H9 (cell line): ENCODE results near the gene PLCH1. TPM values are rescaled to one million over a fixed set of nuclear protein-coding genes. Genes with fewer than 3 reads are reported as not detected.

Experiments
- DNase-seq: peaks from one replicate; pipeline ENCODE4 v3.0.0-alpha.2; 2017
- H2AFZ ChIP-seq: one replicate; pipeline ENCODE4 v1.6.1; 2013; ENCODE audit warnings: mild to moderate bottlenecking, low read length, control low read depth, moderate library complexity
- H2AK5ac ChIP-seq: 2 replicates; pipeline ENCODE4 v1.6.1; 2013; ENCODE audit warnings: low read length, control low read depth, mixed read lengths; ENCODE audit not compliant: insufficient read length
- H2BK120ac ChIP-seq: one replicate; pipeline ENCODE4 v1.6.1; 2013; ENCODE audit warnings: low read depth, mild to moderate bottlenecking, low read length, control low read depth, inconsistent platforms; ENCODE audit not compliant: poor library complexity, severe bottlenecking
- H2BK12ac ChIP-seq: 2 replicates; pipeline ENCODE4 v1.6.1; 2013; ENCODE audit warnings: low read length, control low read depth, mixed read lengths, low read depth; ENCODE audit not compliant: insufficient read length
- H2BK15ac ChIP-seq: 2 replicates; pipeline ENCODE4 v1.6.1; 2013; ENCODE audit warnings: low read depth, low read length, control low read depth
- H2BK20ac ChIP-seq: one replicate; pipeline ENCODE4 v1.6.1; 2013; ENCODE audit warnings: low read depth, mild to moderate bottlenecking, low read length, control low read depth, inconsistent platforms; ENCODE audit not compliant: poor library complexity, severe bottlenecking
- H2BK5ac ChIP-seq: 2 replicates; pipeline ENCODE4 v1.6.1; 2013; ENCODE audit warnings: low read length, control low read depth, mixed read lengths; ENCODE audit not compliant: insufficient read length
- H3K14ac ChIP-seq: 2 replicates; pipeline ENCODE4 v1.6.1; 2013; ENCODE audit warnings: low read length, control low read depth; ENCODE audit not compliant: insufficient read depth
- H3K18ac ChIP-seq: 2 replicates; pipeline ENCODE4 v1.6.1; 2013; ENCODE audit warnings: low read depth, mild to moderate bottlenecking, mixed read lengths, low read length, control low read depth; ENCODE audit not compliant: insufficient read length
- H3K23ac ChIP-seq: 2 replicates; pipeline ENCODE4 v1.6.1; 2013; ENCODE audit warnings: low read length, control low read depth, mixed read lengths, low read depth; ENCODE audit not compliant: insufficient read length
- H3K23me2 ChIP-seq: 2 replicates; pipeline ENCODE4 v1.6.1; 2013; ENCODE audit warnings: low read depth, mild to moderate bottlenecking, mixed read lengths, low read length, control low read depth; ENCODE audit not compliant: insufficient read length, poor library complexity, severe bottlenecking
- H3K27ac ChIP-seq: 2 replicates; pipeline ENCODE4 v1.5.1; 2013; ENCODE audit warnings: low read length, control low read depth, mixed read lengths, low read depth; ENCODE audit not compliant: insufficient read length
- H3K27me3 ChIP-seq: 2 replicates; pipeline ENCODE4 v1.6.1; 2013; ENCODE audit warnings: low read length, control low read depth, inconsistent platforms; ENCODE audit not compliant: insufficient read depth
- H3K4ac ChIP-seq: 2 replicates; pipeline ENCODE4 v1.6.1; 2013; ENCODE audit warnings: low read depth, mild to moderate bottlenecking, control low read depth, inconsistent platforms, low read length, moderate library complexity
- H3K4me1 ChIP-seq: 2 replicates; pipeline ENCODE4 v1.6.1; 2013; ENCODE audit warnings: low read length, control low read depth, inconsistent platforms; ENCODE audit not compliant: insufficient read depth
- H3K4me2 ChIP-seq: 2 replicates; pipeline ENCODE4 v1.6.1; 2013; ENCODE audit warnings: low read length, control low read depth, mixed read lengths; ENCODE audit not compliant: insufficient read length, insufficient read depth
- H3K56ac ChIP-seq: 2 replicates; pipeline ENCODE4 v1.6.1; 2013; ENCODE audit warnings: low read depth, mild to moderate bottlenecking, mixed read lengths, low read length, control low read depth; ENCODE audit not compliant: insufficient read length
- H3K79me1 ChIP-seq: 2 replicates; pipeline ENCODE4 v1.6.1; 2013; ENCODE audit warnings: low read depth, mild to moderate bottlenecking, moderate library complexity, low read length, control low read depth, inconsistent platforms; ENCODE audit not compliant: insufficient read depth, poor library complexity, severe bottlenecking
- H3K79me2 ChIP-seq: 2 replicates; pipeline ENCODE4 v1.6.1; 2013; ENCODE audit warnings: low read length, control low read depth, inconsistent platforms; ENCODE audit not compliant: insufficient read depth
- H3K9ac ChIP-seq: 2 replicates; pipeline ENCODE4 v1.6.1; 2013; ENCODE audit warnings: low read length, control low read depth, mixed read lengths; ENCODE audit not compliant: insufficient read length; ENCODE audit errors: extremely low read depth
- H3K9me3 ChIP-seq: one replicate; pipeline ENCODE4 v1.6.1; 2013; ENCODE audit warnings: low read depth, low read length, inconsistent platforms; ENCODE audit not compliant: control insufficient read depth
- H3T11ph ChIP-seq: one replicate; pipeline ENCODE4 v1.6.1; 2013; ENCODE audit warnings: mild to moderate bottlenecking, low read length, control low read depth, inconsistent platforms
- H4K20me1 ChIP-seq: one replicate; pipeline ENCODE4 v1.6.1; 2013; ENCODE audit not compliant: control insufficient read depth, insufficient read length, insufficient read depth
- H4K5ac ChIP-seq: 2 replicates; pipeline ENCODE4 v1.6.1; 2013; ENCODE audit warnings: low read depth, mild to moderate bottlenecking, mixed read lengths, low read length, control low read depth; ENCODE audit not compliant: insufficient read length
- H4K8ac ChIP-seq: replicated peaks from 2 replicates; pipeline ENCODE4 v1.6.1; 2013; ENCODE audit warnings: low read length, control low read depth, mixed read lengths, low read depth; ENCODE audit not compliant: insufficient read length
- H4K91ac ChIP-seq: 2 replicates; pipeline ENCODE4 v1.6.1; 2013; ENCODE audit warnings: low read depth, mild to moderate bottlenecking, moderate library complexity, mixed read lengths, low read length, control low read depth; ENCODE audit not compliant: insufficient read length
- H3K27ac Mint-ChIP-seq, 3 experiments: 2 replicates in 2 of 3; 3 replicates in 1 of 3; pipeline ENCODE4 v1.8.0; 2020 to 2021; ENCODE audit warnings: mixed read lengths in 3 of 3, mild to moderate bottlenecking in 1 of 3, moderate library complexity in 1 of 3
- H3K27me3 Mint-ChIP-seq: 2 replicates; pipeline ENCODE4 v1.8.0; 2021; ENCODE audit warnings: low read depth, mild to moderate bottlenecking, moderate library complexity, mixed read lengths
- H3K36me3 Mint-ChIP-seq, 3 experiments: 2 replicates in 2 of 3; 3 replicates in 1 of 3; pipeline ENCODE4 v1.8.0; 2020 to 2021; ENCODE audit warnings: low read depth in 3 of 3, mixed read lengths in 3 of 3; ENCODE audit not compliant: insufficient read depth in 1 of 3
- H3K4me1 Mint-ChIP-seq, 2 experiments: 2 replicates each; pipeline ENCODE4 v1.8.0; 2020; ENCODE audit warnings: mixed read lengths in 2 of 2
- H3K4me3 Mint-ChIP-seq, 2 experiments: 2 replicates in 1 of 2; 3 replicates in 1 of 2; pipeline ENCODE4 v1.8.0; 2020 to 2021; ENCODE audit warnings: mild to moderate bottlenecking in 2 of 2, mixed read lengths in 2 of 2, moderate library complexity in 1 of 2
- H3K9me3 Mint-ChIP-seq, 2 experiments: 2 replicates in 1 of 2; 3 replicates in 1 of 2; pipeline ENCODE4 v1.8.0; 2020; ENCODE audit warnings: mild to moderate bottlenecking in 2 of 2, mixed read lengths in 2 of 2, moderate library complexity in 1 of 2
- WGBS: extraction: QIAGEN DNeasy Blood & Tissue Kit; methylation state at CpG from one replicate; pipeline ENCODE4 v1.1.7; 2013; ENCODE audit warnings: missing lambda C conversion rate, low lambda C conversion rate, mixed read lengths; ENCODE audit not compliant: insufficient read length; ENCODE audit errors: extremely low coverage; 5-methylcytosine and 5-hydroxymethylcytosine counted together
- total RNA-seq: library from RNA; stranded (reverse); gene quantifications from 2 replicates; pipeline ENCODE4 v1.2.1, GENCODE V29; 2021
- TF ChIP-seq, protein P1 (sequence below): fragments of 200-600 bp; sonication (generic); conservative IDR thresholded peaks from 3 replicates; pipeline ENCODE4 v1.8.0; 2021; ENCODE audit warnings: antibody characterized with exemption, mild to moderate bottlenecking

The PLCH1 gene
- total RNA-seq, 1 experiment from 2014 or later = 19.0 TPM

GRCh38 chr3:155412904-155413303 is 332.0 kb downstream of the PLCH1 start:
- Histone ChIP-seq H3K9me3 (no peaks in the 10 kb centered on the region), H2BK12ac (no peak overlapping the region), H3K18ac (no peak overlapping the region), H3K4ac (no peak overlapping the region), H3K4me2 (no peak overlapping the region), H3K4me1 (no peaks in the 10 kb centered on the region), H3K79me1 (no peaks in the 10 kb centered on the region), H2BK15ac (no peak overlapping the region), H3K14ac (no peak overlapping the region), H3K27ac (no peak overlapping the region), H4K8ac (no peak overlapping the region), H2BK120ac (no peak overlapping the region), H2BK5ac (no peak overlapping the region), H4K5ac (no peak overlapping the region), H3K27me3 (no peaks in the 10 kb centered on the region), H3K56ac (no peak overlapping the region), H2AK5ac (no peak overlapping the region), H3K23me2 (no peaks in the 10 kb centered on the region), H4K20me1 (no peaks in the 10 kb centered on the region), H3K79me2 (no peaks in the 10 kb centered on the region), H3K9ac (no peak overlapping the region), H3K23ac (no peak overlapping the region), H3T11ph (no peak overlapping the region), H2BK20ac (no peak overlapping the region), H2AFZ (no peak overlapping the region), H4K91ac (no peak overlapping the region)
- TF ChIP-seq, protein P1, sequence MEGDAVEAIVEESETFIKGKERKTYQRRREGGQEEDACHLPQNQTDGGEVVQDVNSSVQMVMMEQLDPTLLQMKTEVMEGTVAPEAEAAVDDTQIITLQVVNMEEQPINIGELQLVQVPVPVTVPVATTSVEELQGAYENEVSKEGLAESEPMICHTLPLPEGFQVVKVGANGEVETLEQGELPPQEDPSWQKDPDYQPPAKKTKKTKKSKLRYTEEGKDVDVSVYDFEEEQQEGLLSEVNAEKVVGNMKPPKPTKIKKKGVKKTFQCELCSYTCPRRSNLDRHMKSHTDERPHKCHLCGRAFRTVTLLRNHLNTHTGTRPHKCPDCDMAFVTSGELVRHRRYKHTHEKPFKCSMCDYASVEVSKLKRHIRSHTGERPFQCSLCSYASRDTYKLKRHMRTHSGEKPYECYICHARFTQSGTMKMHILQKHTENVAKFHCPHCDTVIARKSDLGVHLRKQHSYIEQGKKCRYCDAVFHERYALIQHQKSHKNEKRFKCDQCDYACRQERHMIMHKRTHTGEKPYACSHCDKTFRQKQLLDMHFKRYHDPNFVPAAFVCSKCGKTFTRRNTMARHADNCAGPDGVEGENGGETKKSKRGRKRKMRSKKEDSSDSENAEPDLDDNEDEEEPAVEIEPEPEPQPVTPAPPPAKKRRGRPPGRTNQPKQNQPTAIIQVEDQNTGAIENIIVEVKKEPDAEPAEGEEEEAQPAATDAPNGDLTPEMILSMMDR = no peak
- DNase-seq = no peak
- no CpG with 5 or more reads among the region's 3 CpGs for WGBS
- peak overlapping the region; percentile 13 to 68 (median 39); a peak in 5 of 7 replicates for H3K27ac Mint-ChIP-seq
- H3K9me3 Mint-ChIP-seq = peaks cover 4 to 6% of the 10 kb centered on the region in 2 experiments; a peak in 2 of 5 replicates
- H3K4me1 Mint-ChIP-seq = peaks cover 12 to 18% of the 10 kb centered on the region in 2 experiments
- H3K4me3 Mint-ChIP-seq = no peak overlapping the region
- H3K27me3 Mint-ChIP-seq = peaks cover 3% of the 10 kb centered on the region
- 0 out of 7 replicates have a peak, but pooled peaks cover 0 to 6% (median 0%) of the 10 kb centered on the region in 3 experiments for H3K36me3 Mint-ChIP-seq
